GM13976 (cell line): ENCODE data around the gene KLHDC9.

Experiments
- DNase-seq: peaks from one replicate; pipeline ENCODE4 v3.0.0; 2012; ENCODE audit warnings: low spot score
- CTCF ChIP-seq: IDR thresholded peaks from 2 replicates; pipeline ENCODE4 v1.5.1; 2012; ENCODE audit warnings: borderline replicate concordance, mild to moderate bottlenecking; ENCODE audit not compliant: insufficient read depth; ENCODE audit errors: extremely low read depth, missing control alignments, control extremely low read depth
- in situ Hi-C: fragments of 300-500 bp; cut with MboI; formaldehyde crosslinking; loops from one replicate; pipeline ENCODE4 v1.12.0; 2022; ENCODE audit warnings: low sequenced_read_pairs, mixed read lengths, inconsistent platforms; ENCODE audit not compliant: unreplicated experiment

Gene KLHDC9

GRCh38 chr1:161088587-161089110 lies 9.5 kb upstream of the KLHDC9 start:
- TF ChIP-seq CTCF: no peak
- in situ Hi-C loops: no loop called here
- no peak for DNase-seq

- DNase-seq: no peak
- in situ Hi-C loops: no loop called here
- no peak for TF ChIP-seq CTCF
Observed at GRCh38 chr1:161089251-161089924, 8.8 kb upstream of the KLHDC9 start, which contains the start of gene NECTIN4. Gene NECTIN4, minus strand, starts transcription at chr1:161089558. Its CDS starts 262 bp downstream, at chr1:161089296.

- in situ Hi-C loops: loop anchor here (10.0 kb wide), 1 partner anchor 95 kb away; no protein-coding TSS in a partner anchor
- no peak for DNase-seq
- TF ChIP-seq CTCF: no peak
Observed at GRCh38 chr1:161089938-161090337, 8.2 kb upstream of the KLHDC9 start.

- in situ Hi-C loops: loop anchor here (10.0 kb wide), 1 partner anchor 96 kb away; no protein-coding TSS in a partner anchor
- no peak for TF ChIP-seq CTCF
- no peak for DNase-seq
Observed at GRCh38 chr1:161090617-161091016, 7.5 kb upstream of the KLHDC9 start.

GRCh38 chr1:161091093-161091492 lies 7.1 kb upstream of the KLHDC9 start:
- DNase-seq: no peak
- in situ Hi-C loops: loop anchor here (10.0 kb wide), 1 partner anchor 96 kb away; no protein-coding TSS in a partner anchor
- no peak for TF ChIP-seq CTCF

- DNase-seq: no peak
- in situ Hi-C loops: loop anchor here (10.0 kb wide), 1 partner anchor 97 kb away; no protein-coding TSS in a partner anchor
- no peak for TF ChIP-seq CTCF
Observed at GRCh38 chr1:161091796-161092507, 6.2 kb upstream of the KLHDC9 start.
